ENCODE data around the gene ADGRV1.

ADGRV1 gene

DNA sequence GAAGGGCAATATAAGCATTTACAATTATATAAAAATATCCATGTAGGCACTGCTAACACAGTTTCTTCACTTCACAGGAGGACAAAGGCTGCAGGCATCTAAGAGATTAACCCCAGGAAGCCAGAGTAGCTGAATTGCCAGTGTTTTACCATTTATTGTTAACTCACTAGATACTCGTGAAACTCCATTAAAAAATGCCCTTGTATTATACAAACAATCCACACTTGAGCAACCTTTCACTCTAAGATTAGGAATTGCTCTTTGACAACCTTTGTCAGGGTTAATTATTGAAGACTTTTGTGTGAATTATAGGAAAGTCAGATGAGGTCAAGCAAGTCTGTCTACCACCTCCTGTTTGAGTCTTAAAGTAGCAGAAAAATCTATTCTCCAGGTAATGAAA is 317.8 kb downstream of the ADGRV1 start:
- no peak for DNase-seq

DNA sequence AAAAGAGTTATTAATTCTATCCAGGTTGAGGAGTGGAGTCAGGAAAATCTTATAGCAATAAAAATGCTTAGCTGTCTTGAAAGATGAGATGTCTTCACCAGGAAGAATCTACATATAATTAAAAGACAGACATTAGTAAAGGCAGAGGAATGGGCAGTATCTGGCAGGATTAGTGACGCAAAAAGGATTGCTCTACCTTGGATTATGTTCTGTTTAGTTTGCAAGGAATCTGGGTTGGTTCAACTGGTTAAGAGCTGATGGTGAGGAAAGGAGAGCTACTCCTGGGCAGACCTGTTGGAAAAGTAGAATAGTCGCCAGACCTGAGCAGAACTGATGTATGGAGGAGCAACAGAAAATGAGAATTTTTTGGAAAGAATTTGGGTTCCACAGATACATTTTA is 318.5 kb downstream of the ADGRV1 start:
- no peak for DNase-seq

DNA sequence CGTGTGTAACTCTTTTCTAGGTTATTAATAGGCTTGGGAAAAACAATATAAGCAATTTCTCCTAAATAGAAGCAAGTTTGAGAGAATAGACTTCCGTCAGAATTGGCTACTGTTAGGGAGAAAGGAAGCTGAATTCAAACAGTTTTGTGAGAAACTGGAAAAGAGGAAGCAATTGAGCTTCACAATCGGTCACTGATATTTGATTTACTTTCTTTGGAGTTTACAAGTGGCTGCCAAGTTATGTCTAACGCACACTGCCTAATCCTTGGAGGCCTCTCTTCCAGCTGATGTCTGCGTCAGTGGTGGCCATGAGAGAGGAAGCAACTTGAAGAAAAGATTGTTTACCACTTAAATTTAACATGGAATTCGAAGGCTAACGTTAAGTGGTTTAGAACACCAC is 319.5 kb downstream of the ADGRV1 start:
- DNase-seq, result no peak

DNA sequence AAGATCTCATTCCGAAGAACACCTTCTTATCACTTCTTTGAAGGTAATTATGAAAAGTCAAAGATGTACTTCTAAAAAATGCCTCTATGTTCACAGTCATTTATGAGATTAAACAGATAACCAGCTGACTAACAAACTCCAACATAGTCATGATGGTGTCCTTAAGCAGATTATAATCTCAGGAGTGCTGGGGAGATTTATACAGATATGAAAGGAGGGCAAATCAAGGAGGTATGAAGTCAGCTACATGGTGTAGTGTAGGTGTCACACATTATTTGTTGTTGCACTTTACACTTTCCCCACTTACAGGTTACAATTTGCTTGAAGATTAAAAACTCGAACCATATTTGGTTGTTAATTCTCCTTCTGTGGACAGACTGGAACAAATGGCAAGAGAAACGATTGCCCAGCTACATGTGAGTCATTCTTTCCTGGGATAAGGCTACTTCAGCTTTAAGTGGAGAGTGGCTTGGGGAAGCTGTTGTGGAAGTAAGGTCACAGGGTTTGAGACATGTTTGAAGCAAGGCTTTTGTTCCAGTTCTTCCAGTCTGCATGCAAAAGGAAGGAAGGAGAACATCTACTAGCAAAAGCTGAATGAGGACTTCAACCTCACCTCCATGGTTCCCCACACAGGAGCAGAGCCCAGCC is 320.1 kb downstream of the ADGRV1 start:
- DNase-seq, result no peak

DNA sequence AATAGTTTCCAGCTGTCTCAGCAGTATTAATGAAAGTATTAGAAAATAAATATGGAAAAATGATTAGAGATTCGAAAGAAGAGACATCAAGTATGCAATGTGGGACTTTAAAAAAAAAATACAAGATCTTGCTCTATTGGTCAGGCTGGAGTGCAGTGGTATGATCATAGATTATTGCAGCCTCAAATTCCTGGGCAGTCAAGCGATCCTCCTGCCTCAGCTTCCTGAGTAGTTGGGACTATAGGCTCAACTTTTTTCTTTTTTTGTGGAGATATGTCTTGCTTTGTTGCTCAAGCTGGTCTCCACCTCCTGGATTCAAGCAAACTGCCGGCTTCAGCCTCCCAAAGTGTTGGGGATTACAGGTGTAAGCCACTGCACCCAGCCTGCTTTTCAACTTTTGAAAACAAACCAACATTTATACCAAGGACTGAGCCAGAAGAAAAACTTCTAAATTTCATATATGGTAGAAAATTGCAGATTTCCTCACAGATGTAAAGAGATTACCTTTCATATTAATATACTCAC is 323.1 kb downstream of the ADGRV1 start:
- no peak for DNase-seq

DNA sequence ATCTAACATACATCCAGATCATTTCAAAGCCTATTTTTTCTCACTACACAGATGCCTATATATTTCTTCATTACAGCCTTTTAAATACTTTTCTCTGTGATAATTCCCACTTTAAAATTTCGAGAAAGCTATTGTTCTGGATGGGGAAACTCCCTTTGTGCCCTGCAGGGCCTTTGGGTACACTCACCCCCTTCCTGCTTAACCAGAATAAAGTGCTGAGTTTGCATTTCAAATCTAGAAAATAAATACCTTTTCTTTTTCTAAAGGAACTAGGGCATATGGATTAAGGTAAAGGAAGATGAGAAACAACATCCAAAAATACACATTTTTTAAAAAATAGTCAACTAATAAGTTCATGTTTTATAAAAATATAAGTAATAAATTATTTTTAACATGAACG is 323.9 kb downstream of the ADGRV1 start:
- DNase-seq, result no peak

DNA sequence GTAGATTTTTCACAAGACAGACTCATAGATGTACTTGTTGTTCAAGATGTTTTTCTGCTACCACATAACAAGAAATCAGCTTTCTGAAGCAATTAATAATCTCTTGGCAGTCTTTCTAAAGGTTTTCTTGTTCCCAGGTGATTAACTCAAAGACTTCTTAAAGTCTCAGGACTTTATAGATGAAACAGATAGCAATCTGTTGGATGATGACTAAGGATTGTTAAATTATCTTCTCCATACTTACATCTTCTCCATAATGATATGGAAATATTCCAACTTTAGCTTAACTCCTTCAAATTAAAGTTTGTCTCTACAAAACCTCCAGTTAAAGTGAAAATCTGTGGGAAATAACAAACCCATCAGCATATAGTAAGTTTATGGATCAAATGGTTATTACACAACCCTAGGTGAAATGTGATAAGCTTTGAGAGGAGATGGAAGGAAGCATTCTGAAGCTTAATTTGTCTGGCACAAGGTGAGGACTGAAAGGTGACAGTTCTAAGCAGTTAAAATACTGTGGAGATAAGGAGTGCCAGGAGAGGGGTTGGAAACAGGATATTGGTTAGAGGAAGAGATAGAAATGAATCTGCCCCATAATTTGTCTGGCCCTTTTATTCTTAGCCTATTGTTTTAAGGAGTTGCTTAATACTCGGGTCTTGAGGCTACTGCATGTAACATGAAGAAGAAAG is 326.7 kb downstream of the ADGRV1 start:
- DNase-seq, result no peak

DNA sequence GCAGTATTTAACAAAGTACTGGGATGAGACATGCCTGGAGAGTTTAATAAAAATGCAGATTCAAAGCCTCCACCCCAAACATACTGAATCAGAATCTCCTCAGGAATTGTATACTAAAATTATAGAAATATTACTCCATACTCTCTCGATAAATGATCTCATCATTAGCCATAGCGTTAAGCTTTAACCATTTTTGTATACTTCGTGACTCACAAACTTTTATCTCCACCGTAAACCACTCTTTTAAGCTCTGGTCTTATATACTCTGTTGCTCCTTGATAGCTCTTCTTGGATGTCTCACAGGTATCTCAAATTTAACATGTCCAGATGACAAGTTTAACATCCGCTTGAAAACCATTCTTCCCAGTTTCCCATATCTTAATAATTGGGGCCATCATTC is 327.8 kb downstream of the ADGRV1 start:
- DNase-seq, result no peak

DNA sequence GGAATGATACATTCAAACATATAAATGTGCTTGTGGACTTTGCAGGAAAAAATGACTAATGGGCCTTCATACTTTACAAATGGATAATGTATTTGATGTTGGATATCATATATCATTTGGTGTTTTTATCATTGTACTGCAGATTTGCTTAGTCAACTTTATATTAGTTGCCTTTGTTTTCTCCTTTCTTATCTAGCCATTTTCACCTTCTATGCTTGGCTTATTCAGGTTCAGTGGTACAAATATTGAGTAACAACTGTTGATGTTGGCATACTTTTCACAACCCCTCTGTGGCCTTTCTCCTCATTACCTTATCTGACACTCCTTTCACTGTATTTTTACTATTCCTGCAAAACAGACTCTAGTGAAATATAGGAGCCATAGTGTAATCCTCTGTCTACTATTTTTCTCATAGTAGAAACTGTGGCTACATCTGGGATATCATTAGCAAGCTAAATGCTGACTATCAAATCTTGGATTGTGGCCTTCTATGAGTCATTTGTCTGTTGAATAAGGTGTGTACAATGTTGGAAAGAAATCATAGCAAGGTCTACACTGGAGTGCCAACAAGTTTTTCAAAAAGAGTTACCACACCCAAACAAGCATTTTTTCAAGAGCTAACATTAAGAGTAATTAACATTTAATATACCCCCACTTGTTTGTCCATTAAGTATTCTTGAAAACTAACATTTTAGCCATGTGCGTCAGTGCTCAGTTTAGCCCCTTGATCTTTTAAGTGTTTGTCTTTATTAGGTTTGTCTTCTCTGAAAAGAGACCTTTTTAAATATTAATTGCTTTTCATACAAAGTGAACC is 330.1 kb downstream of the ADGRV1 start:
- no peak for DNase-seq

DNA sequence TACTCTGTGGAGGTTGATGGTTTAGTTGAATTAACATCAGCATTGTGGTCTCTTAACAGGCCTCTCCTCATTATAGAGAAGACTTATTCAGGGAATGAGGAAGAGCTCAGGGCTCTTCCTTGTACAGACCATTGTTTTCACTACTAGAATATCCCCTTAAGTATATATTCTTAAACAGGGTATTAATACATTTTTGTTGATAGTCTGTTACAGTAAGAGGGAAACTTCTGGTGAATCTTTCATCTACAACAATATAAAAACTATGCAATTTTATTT is 330.7 kb downstream of the ADGRV1 start:
- no peak for DNase-seq

DNA sequence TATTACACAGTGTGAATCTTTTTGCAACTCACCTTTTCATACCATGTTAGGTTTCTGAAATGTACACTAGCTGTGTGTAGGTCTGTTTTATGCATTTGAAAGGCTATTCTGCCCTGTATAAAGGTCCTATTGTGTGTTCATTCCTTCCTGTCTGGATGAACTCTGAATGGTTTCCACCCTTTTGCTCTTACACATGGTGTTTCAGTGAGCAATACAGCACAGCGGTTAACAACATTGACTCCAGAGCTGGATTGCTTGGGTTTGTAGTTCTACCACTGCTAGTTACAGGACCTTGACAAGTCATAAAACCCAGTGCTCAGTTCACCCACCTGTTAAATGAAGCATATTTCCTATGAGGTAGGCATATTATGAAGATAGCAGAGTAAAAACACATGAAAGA is 331.6 kb downstream of the ADGRV1 start:
- DNase-seq, result no peak

DNA sequence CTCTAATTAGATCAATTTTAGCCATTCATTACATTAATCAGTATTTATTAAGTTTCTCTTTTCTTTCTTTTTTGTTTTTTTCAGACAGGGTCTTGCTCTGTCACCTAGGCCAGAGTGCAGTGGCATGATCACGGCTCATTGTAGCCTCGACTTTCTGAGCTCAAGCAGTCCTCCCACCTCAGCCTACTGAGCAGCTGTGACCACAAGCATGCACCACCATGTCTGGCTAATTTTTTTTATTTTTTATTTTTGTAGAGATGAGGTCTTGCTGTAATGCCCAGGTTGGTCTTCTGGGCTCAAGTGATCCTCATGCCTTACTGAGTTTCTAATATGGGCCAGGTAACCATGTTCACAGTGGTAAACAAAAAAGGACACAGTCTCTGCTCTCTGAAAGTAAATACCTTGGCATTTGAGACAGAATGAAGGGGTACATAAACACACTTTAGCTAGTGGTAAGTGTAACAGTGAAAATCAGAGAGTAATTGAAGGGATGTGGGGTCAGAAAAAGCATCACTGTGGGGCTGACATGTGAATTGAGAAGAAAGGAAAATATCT is 336.3 kb downstream of the ADGRV1 start:
- DNase-seq, result no peak

DNA sequence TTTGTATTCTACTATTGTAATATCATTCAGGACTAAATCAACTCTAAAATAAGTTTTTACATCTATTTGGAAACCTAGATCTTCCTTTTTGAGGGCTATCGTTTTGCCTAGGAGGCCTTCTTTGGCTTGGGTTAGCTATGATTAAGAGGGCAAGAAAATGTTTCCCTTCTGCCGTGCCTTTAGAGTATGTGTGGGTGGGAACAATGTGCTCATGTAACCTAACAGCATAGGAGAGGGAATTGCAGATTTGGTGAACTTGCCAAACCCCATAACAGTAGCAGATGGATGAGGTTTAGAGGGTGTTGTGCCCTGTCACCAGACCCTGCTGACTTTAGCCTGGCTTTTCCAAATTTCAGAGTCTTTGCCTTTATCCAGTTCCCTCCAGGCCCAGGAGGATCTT is 339.0 kb downstream of the ADGRV1 start:
- DNase-seq, result no peak

DNA sequence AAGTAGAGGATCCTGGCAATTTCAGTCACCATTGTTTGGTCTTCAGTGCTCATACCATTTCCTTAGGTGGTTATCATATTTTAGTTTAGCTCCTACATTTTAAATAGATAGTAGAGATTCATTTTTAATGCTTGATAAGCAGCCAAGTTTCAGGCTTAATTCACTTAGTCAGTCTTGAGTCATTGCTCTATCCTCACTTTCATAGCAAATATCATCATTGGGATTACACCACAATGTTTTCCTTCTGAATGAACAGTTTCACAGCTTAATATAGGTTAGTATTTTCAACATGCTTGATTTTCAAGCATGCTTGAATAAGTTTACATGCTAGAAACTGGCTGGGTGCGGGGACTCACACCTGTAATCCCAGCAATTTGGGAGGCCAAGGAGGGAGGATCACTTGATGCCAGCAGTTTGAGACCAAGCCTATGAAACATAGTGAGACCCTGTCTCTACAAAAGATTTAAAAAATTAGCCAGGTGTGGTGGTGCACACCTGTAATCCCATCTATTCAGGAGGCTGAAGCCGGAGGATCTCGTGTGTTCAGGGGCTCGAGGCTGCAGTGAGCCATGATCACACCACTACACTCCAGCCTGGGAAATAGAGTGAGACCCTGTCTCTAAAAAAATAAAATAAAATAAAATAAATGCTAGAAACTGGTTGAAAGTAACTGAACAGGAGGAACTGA is 339.9 kb downstream of the ADGRV1 start:
- DNase-seq, result no peak

DNA sequence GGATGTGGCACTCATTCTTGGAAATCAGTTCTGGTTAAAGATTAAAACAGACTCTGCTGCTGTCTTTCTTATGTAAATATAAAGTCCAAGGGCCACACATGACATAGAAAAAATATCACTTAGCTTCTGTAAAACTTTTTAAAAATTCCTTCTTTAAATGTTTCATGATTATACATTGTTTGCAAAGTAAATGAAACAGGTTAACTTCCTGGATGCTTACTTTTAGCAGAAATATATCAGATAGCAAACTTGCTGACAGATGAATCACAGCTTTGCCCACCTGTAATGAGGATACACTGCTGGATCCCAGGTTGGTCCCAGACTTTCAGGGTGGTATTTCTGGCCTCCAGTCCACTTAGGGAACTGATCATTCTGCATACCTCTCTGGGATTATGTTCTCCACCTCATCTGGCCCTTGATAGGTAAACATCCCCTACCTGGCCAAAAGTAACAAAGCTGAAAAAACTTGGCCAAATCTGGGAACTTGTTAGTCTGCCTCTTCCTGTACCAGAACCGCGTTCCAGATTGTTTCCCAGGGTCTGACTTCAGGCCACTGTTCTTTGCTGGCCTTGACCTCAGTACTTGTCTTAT is 340.5 kb downstream of the ADGRV1 start:
- no peak for DNase-seq

DNA sequence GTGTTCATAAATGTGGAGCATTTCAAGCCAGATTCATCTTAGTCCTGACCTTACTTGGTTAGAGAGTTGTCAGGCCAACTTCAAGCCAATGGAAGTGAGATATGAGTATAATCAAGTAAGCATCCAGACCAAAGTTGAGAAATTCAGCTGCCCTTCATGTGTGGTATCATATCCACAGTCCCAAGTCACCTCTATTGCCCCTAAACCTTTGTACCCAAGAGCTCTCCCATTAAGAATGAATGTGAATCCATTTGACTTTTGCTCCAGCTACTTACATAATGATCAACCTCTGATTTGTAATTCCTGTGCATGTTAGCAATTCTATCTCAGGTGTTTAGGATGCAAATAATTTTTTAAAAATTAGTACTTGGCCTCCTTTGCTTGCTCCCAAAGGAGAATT is 342.7 kb downstream of the ADGRV1 start:
- DNase-seq, result no peak

DNA sequence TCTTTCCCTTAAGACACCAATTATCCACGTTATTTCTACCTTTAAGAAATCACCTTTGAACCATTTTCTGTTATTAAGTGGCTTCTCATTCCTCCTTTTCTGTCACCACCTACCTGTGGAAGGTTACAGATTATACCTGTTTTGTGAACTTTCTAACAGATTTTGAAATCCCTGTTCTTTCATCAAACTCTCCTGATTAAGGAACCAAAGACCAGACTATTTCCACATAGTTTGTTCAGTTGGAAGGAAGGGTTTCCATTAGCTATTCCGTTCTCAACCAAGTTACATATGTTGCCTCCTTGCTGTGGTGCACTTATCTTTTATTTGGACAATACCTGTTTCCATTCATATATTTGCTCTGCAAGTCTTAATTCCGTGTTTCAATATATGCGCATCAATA is 343.6 kb downstream of the ADGRV1 start:
- DNase-seq, result no peak

DNA sequence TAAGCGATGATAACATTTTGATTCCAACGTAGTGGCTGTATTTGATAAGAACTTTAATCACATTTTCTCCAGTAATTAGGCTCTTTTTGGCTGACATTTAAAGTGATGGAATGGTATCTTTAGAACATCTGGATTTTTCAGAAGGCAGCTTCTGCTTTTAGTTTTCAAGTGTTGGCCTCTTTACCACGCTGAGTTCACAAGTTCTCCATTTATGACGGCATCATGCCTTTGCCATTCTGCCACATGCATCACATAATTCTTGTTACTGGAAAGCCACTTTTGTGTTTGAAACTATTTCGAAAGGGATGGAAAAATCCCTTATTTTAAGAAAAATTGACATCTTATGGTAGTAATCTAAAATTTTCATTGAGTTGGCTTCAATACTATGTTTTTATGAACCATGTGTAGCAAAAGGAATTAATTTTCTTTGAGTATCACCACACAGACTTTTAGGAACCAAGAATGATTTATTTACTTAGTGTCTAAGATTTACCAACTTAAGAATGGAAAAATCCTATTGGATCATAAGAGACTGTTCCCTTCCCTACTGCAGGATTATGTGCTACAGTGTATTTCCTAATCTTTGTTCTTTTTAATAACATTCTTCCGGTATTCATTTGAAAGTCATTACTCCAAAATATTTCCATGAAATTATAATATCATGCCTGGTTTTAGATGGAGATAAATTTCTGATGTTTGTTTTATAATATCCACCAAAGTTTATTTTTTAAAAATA is 344.2 kb downstream of the ADGRV1 start:
- DNase-seq, result no peak

DNA sequence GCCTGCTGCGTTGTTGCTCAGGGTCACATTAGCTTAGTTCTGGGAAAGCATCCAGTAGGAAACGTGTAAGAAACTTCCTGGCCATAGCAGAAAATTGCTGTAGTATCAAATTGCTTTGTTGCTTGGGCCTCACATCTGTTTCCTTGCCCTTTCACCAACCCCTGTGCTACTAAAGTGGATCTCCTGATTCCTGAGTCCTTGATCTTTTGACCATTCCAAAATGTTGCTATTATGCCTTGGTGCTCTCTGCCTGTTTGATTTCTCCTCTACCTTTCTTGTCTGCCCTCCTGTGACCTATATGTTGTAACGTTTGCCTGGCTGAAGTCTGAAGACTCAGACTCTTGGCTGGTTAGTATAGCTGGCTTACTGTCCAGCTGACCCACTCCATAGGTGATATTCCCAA is 350.5 kb downstream of the ADGRV1 start:
- DNase-seq, result no peak

DNA sequence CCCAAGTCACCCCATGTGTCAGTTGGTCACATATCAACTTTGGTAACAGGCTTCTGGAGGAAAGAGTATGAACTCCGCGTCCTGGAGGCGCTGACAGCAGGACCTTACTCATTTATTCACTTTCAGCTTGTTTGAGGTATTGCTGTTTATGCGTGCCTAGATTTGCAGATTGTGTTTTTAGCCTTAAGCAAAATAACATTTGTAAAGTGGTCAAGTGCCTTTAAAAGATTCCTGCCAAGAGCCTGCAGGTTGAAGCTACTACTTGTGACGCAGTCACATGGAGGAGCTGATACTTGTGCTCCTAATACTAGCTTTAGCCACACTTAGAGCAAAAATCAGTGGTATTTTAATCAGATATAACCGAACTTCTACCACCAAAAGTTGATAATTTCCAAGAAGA is 351.3 kb downstream of the ADGRV1 start:
- no peak for DNase-seq

DNA sequence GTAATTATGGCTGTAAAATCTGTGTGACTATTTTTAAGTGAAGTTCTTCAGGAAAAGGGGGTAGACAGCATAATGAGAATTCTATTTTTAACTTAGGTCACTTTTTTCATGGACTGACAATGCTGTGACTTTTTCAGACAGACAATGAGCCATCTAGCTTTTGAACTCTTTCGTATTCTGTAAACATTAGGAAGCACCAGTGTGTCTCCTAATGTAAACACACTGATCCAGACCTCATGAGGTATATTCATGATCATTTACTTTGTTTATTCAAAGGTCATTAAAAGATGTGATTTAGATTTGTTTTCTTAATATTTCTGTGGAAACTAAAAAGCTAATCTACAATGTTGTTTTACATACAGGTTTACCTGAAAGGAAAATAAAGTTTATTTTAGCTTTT is 352.6 kb downstream of the ADGRV1 start:
- DNase-seq, result no peak

DNA sequence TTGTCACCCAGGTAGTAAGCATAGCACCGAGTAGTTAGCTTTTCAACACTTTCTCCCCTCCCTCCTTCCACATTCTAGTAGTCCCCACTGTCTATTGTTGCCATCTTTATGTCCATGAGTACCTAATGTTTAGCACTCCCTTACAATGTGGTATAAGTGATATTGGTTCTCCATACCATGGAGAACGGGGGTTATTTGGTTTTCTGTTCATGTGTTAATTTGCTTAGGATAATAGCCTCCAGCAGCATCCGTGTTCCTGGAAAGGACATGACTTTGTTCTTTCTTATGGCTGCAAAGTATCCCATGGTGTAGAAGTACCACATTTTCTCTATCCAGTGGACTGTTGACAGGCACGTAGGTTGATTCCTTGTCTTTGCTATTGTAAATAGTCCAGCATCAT is 353.9 kb downstream of the ADGRV1 start:
- no peak for DNase-seq

Measured in activated CD4-positive, alpha-beta T cell treated with anti-CD3 and anti-CD28 coated beads for 48 hours (primary cell).